NCI-H2029 (cell line): ENCODE data around the gene TNS3.

Source experiments
- DNase-seq: peaks from one replicate; lab custom pipeline; 2025; lab: John Stamatoyannopoulos, UW

TNS3 gene

DNA sequence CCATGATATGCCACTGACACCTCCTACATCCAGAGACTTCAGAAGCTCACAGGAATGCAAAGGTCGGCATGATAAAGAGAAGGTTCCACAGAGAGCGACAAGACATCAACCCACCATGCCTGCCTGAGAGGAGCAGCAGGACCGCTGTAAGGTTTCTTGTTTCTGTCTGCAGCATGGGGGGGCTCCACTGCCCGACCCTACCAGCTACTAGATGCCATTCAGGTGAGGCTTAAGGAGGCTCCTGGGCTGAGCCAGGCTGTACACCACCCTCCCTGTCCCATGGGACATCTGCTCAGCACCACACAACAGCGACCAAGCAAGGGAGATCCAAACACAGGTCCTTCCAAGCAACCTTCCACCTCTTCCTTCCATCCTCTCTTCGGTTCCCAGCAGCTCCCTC, 234.6 kb downstream of the TNS3 start:
- no peak for DNase-seq

DNA sequence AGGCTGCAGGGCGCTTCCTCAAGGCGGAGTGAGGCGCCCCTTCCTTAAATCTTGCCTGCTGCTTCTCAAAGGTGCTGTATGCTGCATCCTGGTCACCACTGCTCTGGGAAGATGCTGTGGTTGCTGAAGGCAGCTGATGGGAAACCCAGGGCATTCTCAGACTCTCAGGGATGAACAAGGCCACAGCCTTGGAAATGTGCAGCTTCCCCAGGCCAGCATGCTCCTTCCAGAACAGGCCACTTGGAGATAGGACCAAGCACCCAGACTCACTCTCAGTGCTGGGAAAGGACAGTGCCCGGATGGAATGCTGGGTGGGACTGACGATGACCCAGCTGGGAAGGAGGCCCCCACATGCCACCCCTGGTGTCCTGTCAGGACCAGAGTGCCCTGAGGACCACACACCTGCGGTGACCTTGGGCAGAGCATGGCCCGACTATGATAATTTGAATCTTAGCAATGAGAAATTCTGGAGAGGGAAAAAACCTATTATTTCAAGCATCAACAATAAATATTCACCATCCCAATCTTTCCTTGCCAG, 235.5 kb downstream of the TNS3 start:
- DNase-seq, result no peak

DNA sequence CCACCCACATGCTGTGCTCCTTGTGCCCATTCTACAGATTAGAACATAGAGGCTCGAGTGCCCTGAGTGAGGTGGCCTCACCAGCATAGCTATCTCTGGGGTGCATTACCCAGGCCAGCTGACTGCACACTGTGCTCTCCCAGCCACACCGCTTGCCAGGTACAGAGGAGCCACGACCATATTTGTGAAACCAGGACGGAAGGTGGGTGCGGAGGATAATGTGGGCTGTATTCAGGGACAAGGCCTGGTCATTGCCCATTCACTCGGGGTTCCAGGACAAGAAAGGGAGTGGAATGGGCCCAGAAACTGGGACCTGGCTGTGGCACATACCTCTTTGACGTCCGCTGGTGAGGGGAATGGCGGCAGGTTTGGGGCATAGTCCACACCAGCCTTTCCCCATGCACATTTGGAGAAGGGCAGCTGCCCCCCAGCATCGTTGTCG, 236.0 kb downstream of the TNS3 start:
- DNase-seq, result no peak

DNA sequence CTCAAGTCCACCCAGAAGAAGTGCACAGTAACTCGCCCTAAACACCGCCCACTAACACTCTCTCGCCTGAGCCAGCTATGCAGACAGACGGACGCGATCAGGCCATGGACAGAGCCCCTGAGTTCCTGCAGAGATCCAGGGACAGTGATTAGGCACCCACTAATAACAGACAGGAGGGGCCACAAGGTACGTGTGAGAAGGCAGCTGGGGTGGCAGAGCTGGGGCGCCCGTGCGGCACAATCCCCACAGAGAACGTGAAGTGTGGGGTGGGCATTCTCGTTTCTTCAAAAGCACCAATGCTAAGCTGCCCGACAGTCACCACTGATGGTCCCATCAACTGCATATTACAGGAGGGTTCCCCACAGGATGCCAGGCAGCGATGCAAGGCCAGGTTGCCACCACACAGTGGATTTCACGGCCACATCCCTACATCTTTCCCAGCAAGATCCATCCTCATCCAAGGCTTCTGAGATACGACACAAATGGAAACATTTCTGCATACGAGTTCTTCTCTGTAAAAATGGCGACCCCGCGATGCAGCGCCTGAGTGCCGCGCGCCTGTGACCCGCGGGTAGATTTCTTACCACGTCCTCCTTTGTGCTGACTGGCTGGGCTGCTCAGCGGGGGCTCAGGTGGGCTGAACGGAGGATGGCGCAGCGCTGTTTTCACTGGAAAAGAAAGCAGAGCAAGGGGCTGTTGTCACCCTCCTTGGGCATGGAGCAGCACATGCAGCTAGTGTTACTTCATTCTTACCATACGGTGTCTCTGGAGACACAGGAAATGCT, 237.5 kb downstream of the TNS3 start:
- no peak for DNase-seq

DNA sequence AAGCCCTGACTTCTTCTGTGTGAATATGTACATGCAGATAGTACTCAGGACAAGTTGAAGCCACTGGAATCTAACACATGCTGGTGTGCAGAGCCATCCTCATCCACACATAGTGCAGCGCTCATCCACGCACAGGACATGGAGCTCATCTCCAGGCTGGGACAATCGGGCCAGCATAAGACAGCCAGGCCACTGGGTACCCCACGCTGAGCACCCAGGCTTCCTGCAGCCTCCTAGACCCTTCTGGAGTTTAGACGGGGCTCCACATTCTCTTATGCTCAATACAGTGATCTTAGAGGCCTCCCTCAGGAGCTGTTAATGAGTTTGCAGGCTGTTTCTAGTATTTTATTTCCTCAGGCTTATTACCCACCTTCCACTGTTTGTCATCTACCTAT, 238.9 kb downstream of the TNS3 start:
- no peak for DNase-seq

DNA sequence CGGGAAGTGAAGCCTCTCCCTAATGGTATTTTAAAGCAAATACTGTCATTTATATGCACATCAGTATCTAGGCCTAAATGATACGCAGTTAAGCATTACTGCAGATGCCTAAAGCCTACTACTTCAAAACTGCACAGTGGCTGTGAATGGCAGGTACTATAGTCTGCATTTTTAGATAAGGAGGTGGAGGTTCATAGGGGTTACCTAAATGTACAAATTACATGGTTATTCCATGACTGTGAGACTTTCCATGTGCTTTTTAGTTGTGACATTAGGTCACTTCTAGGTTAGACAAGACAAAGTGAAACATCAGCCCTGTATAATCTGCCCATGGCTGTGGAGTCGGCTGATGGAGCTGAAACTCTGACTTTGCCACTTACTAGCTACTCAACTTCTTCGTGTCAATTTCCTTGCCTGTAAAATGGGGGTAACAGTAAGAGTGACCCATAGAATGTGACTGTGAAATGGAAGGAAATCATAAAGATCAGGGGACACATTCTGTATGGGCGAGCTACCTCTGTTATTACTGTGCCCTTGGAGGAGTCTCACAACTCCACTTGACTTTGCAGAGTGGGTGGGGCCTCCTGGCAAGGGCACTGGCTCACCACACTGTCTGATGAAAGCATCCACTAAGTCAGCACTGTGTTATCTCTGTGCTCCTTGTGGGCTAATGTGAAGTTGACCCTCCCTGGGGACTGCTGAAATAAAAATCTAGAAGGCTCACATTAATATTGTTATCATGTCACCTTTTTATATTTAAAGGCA, 239.4 kb downstream of the TNS3 start:
- no peak for DNase-seq

DNA sequence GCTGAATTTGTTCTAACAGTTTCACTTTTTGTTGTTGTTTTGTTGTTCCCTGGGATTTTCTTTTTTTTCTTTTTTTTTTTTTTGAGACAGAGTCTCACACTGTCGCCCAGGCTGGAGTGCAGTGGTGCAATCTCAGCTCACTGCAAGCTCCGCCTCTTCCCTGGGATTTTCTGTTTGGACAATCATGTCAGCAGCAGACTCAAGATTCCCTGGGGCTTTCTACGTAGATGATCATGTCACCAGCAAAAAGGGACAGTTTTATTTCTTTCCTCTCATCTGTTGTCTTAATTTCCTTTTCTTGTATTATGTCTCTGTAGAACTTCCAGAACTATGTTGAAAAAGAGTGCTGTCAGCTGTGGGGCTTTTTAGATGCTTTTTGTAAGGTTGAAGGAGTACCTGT, 241.4 kb downstream of the TNS3 start:
- DNase-seq, result no peak

DNA sequence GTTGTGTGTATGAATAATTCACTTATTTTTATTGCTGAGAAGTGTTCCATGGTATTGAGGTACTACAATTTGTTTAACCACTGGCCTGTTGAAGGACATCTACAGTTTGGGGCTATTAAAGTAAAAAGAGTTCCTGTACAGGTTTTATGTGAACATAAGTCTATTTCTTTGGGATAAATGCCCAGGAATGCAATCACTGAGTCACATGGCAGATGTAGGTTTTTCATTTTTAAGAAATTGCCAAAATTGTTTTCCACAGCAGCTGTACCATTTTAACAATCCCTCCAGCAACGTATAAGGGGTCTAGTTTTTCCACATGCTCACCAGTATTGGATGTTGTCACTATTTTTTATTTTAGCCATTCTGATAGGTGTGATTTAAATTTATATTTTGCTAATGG, 243.9 kb downstream of the TNS3 start:
- DNase-seq, result no peak

DNA sequence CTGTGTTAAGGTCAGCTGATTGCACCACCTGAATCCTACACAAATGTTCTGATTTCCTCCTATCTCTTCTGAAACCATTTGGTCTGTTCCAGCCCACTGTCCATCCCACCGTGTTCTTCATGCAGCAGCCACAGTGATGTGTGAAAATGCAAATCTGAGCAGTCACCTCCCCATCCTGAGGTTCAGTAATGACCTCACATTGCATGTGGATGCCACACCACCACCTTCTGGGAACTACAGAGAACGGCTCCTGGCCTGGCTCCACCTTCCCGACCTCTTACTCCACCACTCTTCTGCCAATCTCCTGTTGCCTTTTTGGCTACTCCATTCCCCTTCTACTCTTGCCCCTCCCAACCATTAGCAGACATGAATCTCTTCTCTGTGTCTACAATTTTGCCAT, 244.4 kb downstream of the TNS3 start:
- no peak for DNase-seq

DNA sequence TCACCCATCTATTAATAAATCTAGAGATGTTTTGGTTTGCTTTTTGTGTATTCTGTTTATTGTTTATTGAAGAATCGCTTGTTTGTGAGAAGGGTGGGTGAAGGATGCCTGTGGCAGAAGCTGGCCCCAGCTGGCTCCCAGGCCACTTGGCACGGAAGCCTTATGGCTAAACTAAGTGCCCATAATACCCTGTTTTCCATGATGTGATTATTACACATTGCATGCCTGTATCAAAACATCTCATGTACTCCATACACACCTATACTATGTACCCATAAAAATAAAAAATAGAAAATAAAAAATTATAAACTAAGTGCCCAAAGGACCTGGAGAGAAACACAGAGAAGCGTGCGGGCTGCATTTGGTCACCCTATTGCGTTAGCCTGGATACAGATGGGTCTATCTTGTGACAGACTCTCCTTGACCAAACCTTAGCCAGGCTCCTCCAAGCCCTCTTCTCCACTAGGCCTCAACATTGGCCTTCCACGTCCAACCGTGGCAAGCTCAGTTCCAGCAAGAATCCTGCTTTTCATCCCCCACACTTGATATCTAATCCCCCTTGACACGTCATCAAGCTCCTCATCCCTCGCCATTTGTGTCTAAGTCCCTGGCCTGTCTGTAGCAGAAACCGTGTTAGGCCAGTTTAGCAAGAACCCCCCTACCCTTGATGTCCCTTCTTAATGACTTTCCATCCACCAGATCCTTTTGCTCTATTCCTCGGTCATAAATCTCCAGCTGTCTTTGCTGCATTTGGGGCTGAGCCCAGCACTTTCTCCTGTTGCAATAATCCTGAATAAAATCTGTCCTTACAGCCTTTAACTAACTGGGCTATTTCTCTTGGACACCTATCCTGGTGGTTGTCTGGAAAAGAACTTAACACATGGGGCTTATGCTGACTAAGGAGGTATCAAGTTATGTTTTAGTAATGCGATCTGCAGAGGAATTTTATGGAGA, 245.2 kb downstream of the TNS3 start:
- DNase-seq, result no peak

DNA sequence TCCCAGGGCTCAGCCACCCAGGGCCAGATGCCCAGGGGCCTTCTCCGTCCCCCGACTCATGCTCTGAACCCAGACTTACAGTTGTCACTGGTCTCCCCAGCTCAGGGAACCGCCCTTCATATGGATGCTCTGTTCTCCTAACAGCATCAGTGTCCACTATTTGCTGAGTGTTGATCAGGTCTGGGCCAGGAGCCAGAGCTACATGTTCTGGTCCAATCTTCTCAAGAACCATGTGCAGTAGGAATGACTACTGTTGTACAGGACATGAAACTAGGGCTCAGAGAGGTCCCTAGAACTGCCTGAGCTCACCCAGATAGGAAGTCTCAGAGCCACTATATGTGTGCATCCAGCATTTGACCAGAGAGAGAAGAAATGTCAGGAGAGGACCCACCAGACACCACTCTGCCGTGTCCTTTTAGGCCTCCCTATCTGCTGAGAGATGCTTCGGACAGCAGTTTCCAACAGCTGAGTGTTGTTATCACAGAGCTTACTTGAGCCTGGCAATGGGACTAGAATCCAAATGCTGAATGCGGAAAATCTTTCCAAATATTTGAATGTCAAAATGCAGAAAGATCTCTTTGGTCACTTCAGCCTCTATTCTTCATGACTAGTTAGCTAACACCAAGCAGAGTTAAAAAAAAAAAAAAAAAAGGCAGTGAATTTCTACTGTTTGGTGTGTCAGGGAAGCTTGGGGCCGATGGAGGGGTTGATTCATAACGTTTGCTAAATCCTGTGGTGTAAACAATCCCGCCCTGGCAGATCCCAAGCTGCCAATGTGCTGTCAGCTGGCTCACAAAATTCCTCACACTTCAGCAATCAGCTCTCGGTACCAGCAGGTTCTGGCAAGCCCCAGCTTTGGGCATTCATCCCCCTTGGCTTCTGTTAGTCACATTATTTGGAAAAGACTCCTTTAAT, 246.1 kb downstream of the TNS3 start:
- DNase-seq, result no peak

DNA sequence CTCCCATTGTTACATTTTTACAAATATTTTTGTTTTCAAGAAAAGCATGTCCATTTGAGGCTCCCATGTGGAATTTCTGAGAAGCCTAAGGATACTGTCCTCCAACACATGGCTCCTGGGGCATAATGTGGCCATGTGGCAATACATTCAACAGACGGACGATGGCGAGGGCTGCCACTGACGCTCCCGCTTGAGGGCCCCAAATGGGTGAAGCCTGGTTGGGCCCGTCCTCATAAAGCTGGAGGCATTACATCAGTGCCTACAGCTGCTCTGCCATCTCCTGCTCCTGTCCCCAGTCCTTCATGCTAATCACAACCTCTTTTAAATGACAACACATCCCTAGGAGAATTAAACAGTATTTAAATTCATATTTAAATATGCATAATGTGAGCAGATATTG, 246.8 kb downstream of the TNS3 start:
- DNase-seq, result no peak

DNA sequence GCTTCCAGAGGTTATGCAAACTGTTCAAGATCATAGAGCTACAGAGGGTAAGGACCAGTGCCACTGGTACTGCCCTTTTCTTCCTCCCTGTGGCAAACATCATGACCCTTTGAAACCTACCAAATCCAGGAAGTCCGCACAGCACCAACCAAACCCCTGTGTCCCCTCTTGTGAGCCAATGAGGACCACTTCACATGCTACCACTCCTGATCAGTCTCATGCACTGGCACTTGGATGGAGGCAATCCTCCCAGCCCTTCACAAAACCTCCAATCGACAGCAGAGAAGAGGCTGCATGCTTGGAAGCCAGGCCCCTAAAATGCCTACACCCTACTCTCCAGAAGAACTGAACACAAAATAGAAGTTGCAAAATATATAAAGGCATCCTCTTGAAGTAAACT, 248.0 kb downstream of the TNS3 start:
- DNase-seq, result no peak

DNA sequence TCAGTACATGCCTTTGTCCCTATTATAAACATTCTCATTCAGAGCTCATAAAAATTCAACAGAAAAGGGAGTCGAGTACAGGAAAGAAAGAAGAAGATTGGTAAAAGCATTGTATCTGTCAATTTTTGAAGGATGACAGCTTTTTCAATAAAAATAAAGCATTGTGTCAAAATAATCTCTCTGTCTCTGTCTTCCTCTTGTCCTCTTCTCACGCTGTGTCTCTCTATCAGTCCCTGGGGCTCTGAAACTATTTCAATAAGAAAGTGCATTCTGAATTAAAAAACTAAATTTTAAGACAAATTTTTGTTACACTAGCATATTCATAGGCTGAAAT, 248.4 kb downstream of the TNS3 start:
- DNase-seq, result no peak

DNA sequence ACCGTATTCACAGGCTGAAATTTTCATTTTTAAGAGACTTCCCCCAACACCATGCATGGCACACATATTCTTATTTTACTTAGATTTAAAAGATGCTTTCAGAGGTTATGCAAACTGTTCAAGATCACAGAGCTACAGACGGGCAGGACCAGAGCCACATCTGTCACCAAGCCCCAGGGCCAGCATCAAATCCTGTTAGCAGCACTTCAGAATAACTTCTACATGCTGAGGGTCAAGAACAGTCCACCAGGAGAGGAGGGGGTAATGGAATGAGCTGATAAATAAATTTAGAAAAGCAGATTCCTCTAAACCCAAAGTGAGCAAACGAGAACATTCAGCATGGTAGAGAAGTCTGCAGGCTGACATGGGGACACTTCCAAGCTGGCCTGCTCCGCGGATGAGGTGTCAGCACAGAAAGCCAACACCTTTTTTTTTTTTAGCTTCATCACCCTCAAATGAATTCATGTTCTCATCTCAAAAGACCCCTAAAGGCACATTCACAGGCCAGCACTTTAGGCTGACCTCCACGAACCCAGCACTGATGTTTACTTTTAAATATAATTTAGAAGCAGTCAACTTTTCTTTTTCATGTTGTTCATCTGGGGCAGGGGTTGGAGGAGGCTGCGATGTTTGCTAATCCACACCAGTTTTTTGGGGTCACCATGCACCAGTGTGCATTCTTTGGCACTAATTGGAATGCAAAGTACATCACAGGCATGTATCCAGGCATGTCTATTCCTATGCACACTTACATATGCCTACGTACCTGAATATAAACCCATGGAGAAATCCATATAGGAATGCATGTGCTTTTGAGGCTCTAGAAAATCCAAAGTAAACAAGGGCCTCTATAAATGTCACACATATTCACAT, 249.0 kb downstream of the TNS3 start:
- no peak for DNase-seq

DNA sequence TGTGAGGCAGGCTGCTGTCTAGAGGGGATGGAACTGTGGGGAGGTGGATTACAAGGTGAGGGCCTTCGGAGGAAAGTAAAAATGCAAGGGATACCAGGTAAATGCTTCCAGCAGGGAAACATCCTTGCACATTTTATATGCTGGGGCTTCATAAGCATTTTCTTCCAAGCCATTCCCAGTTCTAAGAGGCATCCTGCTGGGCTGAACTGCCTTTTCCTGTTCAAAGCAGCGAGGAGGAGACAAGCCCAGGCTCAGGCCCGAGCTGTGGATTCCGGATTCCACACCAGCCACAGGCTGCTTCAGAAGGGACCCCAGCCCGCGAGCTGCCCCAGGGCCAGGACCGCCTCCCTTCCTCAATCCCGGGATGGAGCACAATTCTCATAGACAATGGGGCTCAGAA, 249.7 kb downstream of the TNS3 start:
- DNase-seq, result no peak

DNA sequence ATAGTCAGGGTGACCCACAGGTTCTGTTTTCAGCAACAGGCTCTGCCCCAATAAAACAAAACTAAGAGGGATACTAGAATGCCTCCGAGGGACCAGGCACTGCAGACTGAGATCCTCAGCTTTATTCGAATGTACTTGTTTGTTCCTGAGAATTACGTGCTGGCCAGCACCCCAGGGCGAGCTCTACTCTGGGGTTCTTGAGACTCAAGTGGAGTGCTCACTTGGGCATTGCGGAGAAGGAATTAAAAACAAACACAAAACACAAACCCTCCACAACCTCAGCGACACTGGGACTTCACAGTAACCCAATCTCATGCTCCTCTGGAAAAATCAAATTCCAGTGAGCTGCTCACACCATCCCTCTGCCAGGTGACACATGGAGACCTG, 250.7 kb downstream of the TNS3 start:
- DNase-seq, result no peak

DNA sequence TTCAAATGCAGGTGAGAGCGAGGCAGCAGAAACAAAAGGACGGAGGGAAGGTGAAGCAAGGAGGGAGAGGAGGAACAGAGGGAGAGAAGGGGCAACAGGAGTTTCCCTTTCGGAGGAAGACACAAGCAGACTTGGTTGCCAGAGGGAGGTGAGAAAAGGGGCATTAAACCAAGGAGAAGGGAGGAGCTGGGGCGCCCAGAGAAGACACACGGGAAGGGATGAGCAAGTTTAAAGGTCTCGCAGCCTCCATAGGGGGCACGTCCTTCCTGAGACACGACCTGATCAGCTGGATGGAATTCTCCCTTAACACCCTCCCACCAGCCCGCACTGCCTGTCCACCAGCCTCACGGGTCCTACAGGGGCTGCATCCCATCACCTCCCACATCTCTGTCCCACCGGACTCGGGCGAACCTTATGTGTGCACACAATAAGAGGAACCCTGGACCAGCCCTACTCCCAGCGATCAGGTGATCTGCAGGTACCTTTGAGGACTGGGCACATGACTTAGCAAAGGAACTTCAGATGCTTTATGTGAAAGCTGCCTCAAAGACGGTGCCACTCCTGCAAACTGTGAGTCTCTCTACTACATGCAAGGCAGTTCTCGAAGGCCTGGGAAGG, 251.2 kb downstream of the TNS3 start:
- DNase-seq, result no peak

DNA sequence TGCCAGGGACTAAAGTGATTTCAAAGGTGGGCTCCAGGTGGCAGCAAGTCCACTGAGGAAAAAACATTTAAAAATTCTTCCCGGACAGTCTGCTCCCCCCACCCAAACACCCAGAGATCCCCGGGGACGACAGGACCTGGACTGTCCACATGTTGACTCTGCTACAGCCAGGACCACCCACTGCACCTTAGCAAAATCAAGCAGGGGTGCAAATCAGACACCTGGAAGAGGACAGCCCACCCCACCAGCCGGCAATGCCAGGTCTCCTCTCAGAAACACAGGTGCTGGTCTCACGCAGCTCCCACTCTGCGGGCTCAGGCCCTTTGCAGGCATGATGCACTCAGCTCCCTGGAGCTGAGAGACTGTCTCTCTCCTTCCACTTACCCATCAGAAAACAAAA, 251.9 kb downstream of the TNS3 start:
- no peak for DNase-seq
